ENCODE data around the gene HSD17B12. TPM values are rescaled to one million over a fixed set of nuclear protein-coding genes. Genes with fewer than 3 reads are reported as not detected.

Gene HSD17B12
- polyA plus RNA-seq, 2 of the 4 experiments (the other 2 are of a cell fraction) = 102 to 103 TPM

- ATAC-seq (no peak), FAIRE-seq (no peak), DNase-seq (ENCODE audit: low read depth in 1 of 2, low spot score in 1 of 2) (no peak)
- no peak for TF ChIP-seq MAZ (IDR thresholded peaks at IDR 0.05; ENCODE audit: borderline replicate concordance, low read depth, low read length)
- no peak for TF ChIP-seq PHF8 (IDR thresholded peaks at IDR 0.05; ENCODE audit: borderline replicate concordance, low read depth)
- no peak for TF ChIP-seq EHMT2 (IDR thresholded peaks at IDR 0.05; ENCODE audit: low read depth)
- TF ChIP-seq, protein P1, sequence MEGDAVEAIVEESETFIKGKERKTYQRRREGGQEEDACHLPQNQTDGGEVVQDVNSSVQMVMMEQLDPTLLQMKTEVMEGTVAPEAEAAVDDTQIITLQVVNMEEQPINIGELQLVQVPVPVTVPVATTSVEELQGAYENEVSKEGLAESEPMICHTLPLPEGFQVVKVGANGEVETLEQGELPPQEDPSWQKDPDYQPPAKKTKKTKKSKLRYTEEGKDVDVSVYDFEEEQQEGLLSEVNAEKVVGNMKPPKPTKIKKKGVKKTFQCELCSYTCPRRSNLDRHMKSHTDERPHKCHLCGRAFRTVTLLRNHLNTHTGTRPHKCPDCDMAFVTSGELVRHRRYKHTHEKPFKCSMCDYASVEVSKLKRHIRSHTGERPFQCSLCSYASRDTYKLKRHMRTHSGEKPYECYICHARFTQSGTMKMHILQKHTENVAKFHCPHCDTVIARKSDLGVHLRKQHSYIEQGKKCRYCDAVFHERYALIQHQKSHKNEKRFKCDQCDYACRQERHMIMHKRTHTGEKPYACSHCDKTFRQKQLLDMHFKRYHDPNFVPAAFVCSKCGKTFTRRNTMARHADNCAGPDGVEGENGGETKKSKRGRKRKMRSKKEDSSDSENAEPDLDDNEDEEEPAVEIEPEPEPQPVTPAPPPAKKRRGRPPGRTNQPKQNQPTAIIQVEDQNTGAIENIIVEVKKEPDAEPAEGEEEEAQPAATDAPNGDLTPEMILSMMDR (IDR thresholded peaks at IDR 0.05) = no peak
- TF ChIP-seq HOXA7 (CRISPR knock-in tag; IDR thresholded peaks at IDR 0.05) = no peak
- no peak for TF ChIP-seq CBX8 (IDR thresholded peaks at IDR 0.05)
- no peak for TF ChIP-seq KDM1A (IDR thresholded peaks at IDR 0.05; ENCODE audit: low read depth)
- TF ChIP-seq ZFP36 (IDR thresholded peaks at IDR 0.05; ENCODE audit: borderline replicate concordance, partially characterized antibody) = no peak
- TF ChIP-seq GATA3 (IDR thresholded peaks at IDR 0.05; ENCODE audit: borderline replicate concordance) = no peak
- H3K4me3 ChIP-seq = no peak overlapping the region
- no peaks in the 10 kb centered on the region for H3K4me1 ChIP-seq
- CTCF ChIA-PET = no interaction called here
- no peak overlapping the region for H3K4me2 ChIP-seq
- no peak overlapping the region for H3K27ac ChIP-seq
- peaks cover 8% of the 10 kb centered on the region; the same call in 2 of the 3 replicates for H3K9me3 ChIP-seq
- POLR2A ChIA-PET = no interaction called here
- WGBS (ENCODE audit: missing lambda C conversion rate) = 84% methylated on average over 2 of the region's 2 CpGs
These were observed 180.6 kb downstream of the HSD17B12 start for GRCh38 chr11:43861141-43861540.

- H3K4me1 ChIP-seq = no peaks in the 10 kb centered on the region
- FAIRE-seq (no peak), DNase-seq (ENCODE audit: low read depth in 1 of 2, low spot score in 1 of 2) (no peak), ATAC-seq (no peak)
- 69% methylated on average over 2 of the region's 2 CpGs for WGBS (ENCODE audit: missing lambda C conversion rate)
- no peak overlapping the region for H3K4me3 ChIP-seq
- ChIA-PET POLR2A (no interaction called here), CTCF (interaction anchor here (1.8 to 3.2 kb wide), 2 partner anchors 14 to 23 kb away, joined by 5 to 11 read pairs; no protein-coding TSS in a partner anchor)
- H3K9me3 ChIP-seq = no peaks in the 10 kb centered on the region
- no peak overlapping the region for H3K4me2 ChIP-seq
- no peak overlapping the region for H3K27ac ChIP-seq
- TF ChIP-seq PBX3 (IDR thresholded peaks at IDR 0.05) (no peak), FOSL2 (IDR thresholded peaks at IDR 0.05) (no peak), FOSL2 (CRISPR knock-in tag; IDR thresholded peaks at IDR 0.05) (no peak), HEYL (CRISPR knock-in tag; IDR thresholded peaks at IDR 0.05) (no peak), TFCP2L1 (CRISPR knock-in tag; IDR thresholded peaks at IDR 0.05) (no peak), CBX8 (IDR thresholded peaks at IDR 0.05) (no peak), BHLHE40 (IDR thresholded peaks at IDR 0.05; ENCODE audit: low read depth, low read length) (no peak), ZSCAN20 (CRISPR knock-in tag; IDR thresholded peaks at IDR 0.05) (no peak), FOSB (CRISPR knock-in tag; IDR thresholded peaks at IDR 0.05) (no peak), FOXS1 (CRISPR knock-in tag; IDR thresholded peaks at IDR 0.05) (no peak), EHMT2 (IDR thresholded peaks at IDR 0.05; ENCODE audit: low read depth) (no peak), HDAC2 (IDR thresholded peaks at IDR 0.05) (no peak)
These were observed 186.0 kb downstream of the HSD17B12 start for GRCh38 chr11:43866520-43866919.

DNA sequence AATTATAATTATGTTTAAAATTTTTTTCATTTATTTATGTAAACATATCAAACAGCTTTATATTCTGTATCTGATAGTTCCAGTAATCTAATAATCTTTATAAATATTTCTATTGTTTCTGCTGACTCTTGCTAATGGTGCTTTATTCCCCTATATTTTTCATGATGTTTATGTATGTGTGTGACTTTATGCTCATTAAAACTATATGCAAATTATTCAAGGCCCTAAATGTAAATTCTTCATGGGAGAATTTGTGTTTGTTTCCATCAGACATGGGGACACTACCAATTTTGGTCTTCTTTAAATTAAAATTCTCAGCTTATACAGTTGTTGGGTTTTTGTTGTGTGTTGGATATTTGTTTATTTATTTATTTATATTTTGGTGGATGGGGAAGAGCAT lies 186.4 kb downstream of the HSD17B12 start:
- POLR2A ChIA-PET = no interaction called here
- Histone ChIP-seq H3K4me1 (no peaks in the 10 kb centered on the region), H3K27ac (no peak overlapping the region), H3K4me3 (no peak overlapping the region), H3K4me2 (no peak overlapping the region), H3K9me3 (no peaks in the 10 kb centered on the region)
- CTCF ChIA-PET = interaction anchor here (1.8 to 3.2 kb wide), 2 partner anchors 15 to 23 kb away, joined by 5 to 11 read pairs; no protein-coding TSS in a partner anchor
- ATAC-seq (no peak), FAIRE-seq (no peak), DNase-seq (ENCODE audit: low read depth in 1 of 2, low spot score in 1 of 2) (no peak)
- TF ChIP-seq RFX5 (IDR thresholded peaks at IDR 0.05) (no peak), JUN (IDR thresholded peaks at IDR 0.05) (no peak), MAFK (IDR thresholded peaks at IDR 0.05; ENCODE audit: partially characterized antibody) (no peak), CBX8 (IDR thresholded peaks at IDR 0.05) (no peak), CBX2 (IDR thresholded peaks at IDR 0.05; ENCODE audit: borderline replicate concordance, low read depth) (no peak), SREBF2 (IDR thresholded peaks at IDR 0.05) (no peak), RARB (CRISPR knock-in tag; IDR thresholded peaks at IDR 0.05) (no peak), FOXS1 (CRISPR knock-in tag; IDR thresholded peaks at IDR 0.05) (no peak), E2F6 (IDR thresholded peaks at IDR 0.05; ENCODE audit: borderline replicate concordance, low read depth) (no peak), RCOR1 (IDR thresholded peaks at IDR 0.05; ENCODE audit: low read depth, low read length) (no peak), NPAS2 (CRISPR knock-in tag; IDR thresholded peaks at IDR 0.05; ENCODE audit: borderline replicate concordance) (no peak), HEYL (CRISPR knock-in tag; IDR thresholded peaks at IDR 0.05) (no peak)
- TF ChIP-seq, protein P2, sequence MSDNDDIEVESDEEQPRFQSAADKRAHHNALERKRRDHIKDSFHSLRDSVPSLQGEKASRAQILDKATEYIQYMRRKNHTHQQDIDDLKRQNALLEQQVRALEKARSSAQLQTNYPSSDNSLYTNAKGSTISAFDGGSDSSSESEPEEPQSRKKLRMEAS (IDR thresholded peaks at IDR 0.05) = no peak
- TF ChIP-seq, protein P3, sequence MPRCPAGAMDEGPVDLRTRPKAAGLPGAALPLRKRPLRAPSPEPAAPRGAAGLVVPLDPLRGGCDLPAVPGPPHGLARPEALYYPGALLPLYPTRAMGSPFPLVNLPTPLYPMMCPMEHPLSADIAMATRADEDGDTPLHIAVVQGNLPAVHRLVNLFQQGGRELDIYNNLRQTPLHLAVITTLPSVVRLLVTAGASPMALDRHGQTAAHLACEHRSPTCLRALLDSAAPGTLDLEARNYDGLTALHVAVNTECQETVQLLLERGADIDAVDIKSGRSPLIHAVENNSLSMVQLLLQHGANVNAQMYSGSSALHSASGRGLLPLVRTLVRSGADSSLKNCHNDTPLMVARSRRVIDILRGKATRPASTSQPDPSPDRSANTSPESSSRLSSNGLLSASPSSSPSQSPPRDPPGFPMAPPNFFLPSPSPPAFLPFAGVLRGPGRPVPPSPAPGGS (IDR thresholded peaks at IDR 0.05) = no peak

Measured in A549 (cell line).